VCaP (cell line): Measurements from ENCODE around the gene KIRREL2.

Experiments
- H3K27ac ChIP-seq: fragments of 450-650 bp; 2 replicates; pipeline ENCODE4 v1.5.1; 2017
- TF ChIP-seq, protein P1 (sequence below): fragments of 450-650 bp; conservative IDR thresholded peaks from 2 replicates; pipeline ENCODE4 v1.5.1; 2017; ENCODE audit warnings: mild to moderate bottlenecking, moderate library complexity

KIRREL2 gene

DNA sequence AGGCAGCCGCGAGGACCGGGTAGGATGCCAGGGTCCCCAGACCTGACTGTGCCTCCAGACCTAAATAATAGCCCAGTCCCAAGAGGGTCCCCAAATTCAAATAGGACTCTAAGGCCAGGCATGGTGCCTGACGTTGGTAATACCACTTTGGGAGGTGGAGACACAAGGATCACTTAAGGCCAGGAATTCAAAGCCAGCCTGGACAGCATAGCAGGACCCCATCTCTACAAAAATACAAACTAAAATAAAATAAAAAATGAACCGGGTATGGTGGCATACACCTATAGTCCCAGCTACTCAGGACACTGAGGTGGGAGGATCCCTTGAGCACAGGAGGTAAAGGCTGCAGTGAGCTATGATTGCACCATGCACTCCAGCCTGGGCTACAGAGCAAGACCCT lies 6.3 kb downstream of the KIRREL2 start:
- H3K27ac ChIP-seq = no peak overlapping the region
- TF ChIP-seq, protein P1, sequence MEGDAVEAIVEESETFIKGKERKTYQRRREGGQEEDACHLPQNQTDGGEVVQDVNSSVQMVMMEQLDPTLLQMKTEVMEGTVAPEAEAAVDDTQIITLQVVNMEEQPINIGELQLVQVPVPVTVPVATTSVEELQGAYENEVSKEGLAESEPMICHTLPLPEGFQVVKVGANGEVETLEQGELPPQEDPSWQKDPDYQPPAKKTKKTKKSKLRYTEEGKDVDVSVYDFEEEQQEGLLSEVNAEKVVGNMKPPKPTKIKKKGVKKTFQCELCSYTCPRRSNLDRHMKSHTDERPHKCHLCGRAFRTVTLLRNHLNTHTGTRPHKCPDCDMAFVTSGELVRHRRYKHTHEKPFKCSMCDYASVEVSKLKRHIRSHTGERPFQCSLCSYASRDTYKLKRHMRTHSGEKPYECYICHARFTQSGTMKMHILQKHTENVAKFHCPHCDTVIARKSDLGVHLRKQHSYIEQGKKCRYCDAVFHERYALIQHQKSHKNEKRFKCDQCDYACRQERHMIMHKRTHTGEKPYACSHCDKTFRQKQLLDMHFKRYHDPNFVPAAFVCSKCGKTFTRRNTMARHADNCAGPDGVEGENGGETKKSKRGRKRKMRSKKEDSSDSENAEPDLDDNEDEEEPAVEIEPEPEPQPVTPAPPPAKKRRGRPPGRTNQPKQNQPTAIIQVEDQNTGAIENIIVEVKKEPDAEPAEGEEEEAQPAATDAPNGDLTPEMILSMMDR = no peak

- peak within 1 kb of the TSS; percentile 52 for H3K27ac ChIP-seq
- TF ChIP-seq, protein P1 = no peak; the same call in 1 of the 2 replicates
Measured at GRCh38 chr19:35868172-35868822, 11.6 kb downstream of the KIRREL2 start, which contains the start of gene APLP1. TSS of gene APLP1 (plus strand) at chr19:35868574. CDS start at chr19:35868637, 63 bp downstream.

GRCh38 chr19:35868823-35869326 lies 12.2 kb downstream of the KIRREL2 start:
- TF ChIP-seq, protein P1 = no peak
- H3K27ac ChIP-seq = peak overlapping the region; percentile 52

DNA sequence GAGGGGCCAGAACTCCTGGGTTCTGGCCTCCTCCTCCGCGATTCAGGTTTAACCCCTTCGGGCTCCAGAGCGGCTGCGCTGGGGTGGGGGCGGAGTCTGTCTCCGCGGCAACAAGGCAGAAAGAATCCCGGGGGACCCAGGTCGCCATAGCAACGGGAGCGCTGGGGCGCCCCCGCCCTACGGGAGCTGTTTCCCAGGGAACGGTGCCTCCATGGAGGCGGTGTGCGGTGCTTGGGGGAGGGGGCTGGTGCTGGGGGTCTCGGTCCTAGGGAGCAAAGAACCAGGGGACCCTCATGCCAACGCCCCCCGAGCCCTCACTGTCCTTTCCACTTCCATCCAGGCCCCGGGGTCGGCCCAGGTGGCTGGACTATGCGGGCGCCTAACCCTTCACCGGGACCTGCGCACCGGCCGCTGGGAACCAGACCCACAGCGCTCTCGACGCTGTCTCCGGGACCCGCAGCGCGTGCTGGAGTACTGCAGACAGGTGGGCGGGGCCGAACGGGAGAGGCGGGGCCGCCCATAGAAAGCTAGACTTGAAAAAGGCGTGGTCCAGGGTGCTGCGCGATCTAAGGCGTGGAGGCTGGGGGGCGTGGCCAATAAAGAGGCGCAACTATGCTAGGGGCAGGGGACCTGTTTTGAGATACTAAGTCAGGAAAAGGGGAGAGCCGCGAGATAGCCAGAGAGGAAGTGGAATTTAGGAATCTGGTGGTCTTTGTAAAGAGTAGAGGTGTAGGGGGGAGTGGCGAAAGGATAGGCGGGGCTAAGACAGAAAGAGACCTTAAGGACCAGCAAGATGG lies 12.8 kb downstream of the KIRREL2 start:
- TF ChIP-seq, protein P1 = no peak
- H3K27ac ChIP-seq = peak overlapping the region; percentile 52

DNA sequence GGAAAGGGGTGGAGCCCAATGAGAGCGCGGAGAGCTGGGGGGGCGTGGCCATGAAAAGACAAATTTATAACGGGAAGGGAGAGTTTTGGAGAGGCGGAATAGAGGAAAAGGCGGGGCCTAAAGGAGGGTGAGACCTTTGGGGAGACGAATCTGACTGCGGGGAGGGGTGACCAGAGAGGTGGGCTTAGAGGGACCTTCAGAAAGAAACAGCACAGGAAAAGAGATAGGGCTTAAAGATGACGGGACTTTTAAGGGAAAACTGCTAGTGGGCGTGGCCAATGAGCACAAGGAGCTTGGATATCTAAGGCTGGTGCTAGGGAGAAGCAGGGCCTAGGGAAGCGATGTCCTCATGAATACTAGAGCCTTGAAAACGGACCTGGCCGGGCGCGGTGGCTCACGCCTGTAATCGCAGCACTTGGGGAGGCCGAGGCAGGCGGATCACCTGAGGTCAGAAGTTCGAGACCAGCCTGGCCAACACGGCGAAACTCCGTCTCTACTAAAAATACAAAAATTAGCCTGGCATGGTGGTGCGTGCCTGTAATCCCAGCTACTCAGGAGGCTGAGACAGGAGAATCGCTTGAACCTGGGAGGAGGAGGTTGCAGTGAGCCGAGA lies 13.5 kb downstream of the KIRREL2 start:
- peak overlapping the region; percentile 52 for H3K27ac ChIP-seq

DNA sequence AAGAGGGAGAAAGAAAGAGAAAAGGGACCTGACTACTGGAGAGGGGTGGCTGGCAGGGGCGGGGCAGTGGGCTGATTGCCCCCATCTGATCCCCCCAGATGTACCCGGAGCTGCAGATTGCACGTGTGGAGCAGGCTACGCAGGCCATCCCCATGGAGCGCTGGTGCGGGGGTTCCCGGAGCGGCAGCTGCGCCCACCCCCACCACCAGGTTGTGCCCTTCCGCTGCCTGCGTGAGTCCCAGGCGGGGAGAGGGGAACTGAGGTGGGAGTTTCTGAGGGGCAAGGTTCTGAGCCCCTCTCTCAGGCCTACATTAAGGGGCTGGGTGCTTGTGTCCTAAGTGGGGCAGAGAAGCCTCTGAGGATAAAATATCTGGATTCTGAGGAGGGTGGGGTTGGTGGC lies 14.1 kb downstream of the KIRREL2 start:
- TF ChIP-seq, protein P1 = no peak
- H3K27ac ChIP-seq = no peak overlapping the region

DNA sequence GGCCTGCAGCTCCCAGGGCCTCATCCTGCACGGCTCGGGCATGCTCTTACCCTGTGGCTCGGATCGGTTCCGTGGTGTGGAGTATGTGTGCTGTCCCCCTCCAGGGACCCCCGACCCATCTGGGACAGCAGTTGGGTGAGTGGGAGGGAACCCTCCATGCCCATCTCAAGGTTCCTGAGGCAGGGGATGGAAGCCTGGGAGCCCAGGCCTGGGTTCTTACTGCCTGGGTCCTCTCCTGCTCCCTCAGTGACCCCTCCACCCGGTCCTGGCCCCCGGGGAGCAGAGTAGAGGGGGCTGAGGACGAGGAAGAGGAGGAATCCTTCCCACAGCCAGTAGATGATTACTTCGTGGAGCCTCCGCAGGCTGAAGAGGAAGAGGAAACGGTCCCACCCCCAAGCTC lies 14.9 kb downstream of the KIRREL2 start:
- H3K27ac ChIP-seq = no peak overlapping the region
- TF ChIP-seq, protein P1 = no peak
